SH-SY5Y (cell line): ENCODE data around the gene PPM1M.

Source experiments
- GATA2 ChIP-seq: IDR thresholded peaks from 2 replicates; pipeline ENCODE4 v1.6.1; 2011; ENCODE audit warnings: mild to moderate bottlenecking, low read depth, low read length
- GATA3 ChIP-seq: IDR thresholded peaks from 2 replicates; pipeline ENCODE4 v1.6.1; 2011; ENCODE audit warnings: low read depth, mild to moderate bottlenecking, low read length, moderate library complexity

Gene PPM1M

GRCh38 chr3:52221563-52222318 is 23.8 kb upstream of the PPM1M start:
- TF ChIP-seq GATA2 = no peak
- no peak for TF ChIP-seq GATA3

DNA sequence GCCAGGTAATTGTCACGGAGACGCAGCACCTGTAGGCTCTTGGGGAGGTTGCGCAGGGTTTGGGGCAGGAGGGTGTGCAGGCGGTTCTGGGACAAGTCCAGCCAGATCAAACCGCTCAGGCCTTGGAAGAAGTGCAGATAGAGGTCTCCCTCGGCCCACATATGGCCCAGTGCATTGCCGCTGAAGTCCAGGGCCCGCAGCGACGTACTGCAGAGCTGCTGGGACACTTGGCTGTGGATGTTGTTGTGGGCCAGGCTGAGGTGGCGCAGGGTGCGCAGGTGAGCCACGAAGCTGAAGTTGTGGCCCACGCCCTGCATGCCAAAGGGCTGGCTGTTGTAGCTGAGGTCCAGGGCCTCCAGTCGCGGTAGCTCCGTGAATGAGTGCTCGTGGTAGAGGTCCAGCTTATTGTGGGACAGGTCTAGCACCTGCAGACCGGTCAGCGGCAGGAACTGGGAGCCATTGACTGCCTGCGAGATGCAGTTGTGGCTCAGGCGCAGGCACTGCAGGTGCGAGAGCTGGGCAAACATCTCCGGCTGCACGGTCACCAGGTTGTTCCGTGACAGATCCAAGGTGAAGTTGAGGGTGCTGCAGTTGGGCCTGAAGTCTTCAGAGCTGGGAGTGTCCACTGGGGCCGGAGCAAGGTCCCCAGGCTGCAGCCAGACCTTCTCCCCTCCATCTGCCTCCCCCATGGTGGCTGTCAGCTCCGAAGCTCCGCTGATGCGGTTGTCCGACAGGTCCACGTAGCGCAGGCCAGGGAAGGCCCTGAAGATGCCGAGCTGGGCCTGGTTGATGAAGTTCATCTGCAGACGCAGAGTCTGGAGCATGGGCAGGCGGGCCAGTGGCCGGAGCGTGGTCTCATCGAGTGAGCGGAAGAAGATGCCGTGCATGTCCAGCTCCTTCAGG is 23.0 kb upstream of the PPM1M start:
- TF ChIP-seq GATA3 (no peak), GATA2 (no peak)

GRCh38 chr3:52223449-52224408 is 21.8 kb upstream of the PPM1M start:
- TF ChIP-seq GATA2 = no peak
- no peak for TF ChIP-seq GATA3

DNA sequence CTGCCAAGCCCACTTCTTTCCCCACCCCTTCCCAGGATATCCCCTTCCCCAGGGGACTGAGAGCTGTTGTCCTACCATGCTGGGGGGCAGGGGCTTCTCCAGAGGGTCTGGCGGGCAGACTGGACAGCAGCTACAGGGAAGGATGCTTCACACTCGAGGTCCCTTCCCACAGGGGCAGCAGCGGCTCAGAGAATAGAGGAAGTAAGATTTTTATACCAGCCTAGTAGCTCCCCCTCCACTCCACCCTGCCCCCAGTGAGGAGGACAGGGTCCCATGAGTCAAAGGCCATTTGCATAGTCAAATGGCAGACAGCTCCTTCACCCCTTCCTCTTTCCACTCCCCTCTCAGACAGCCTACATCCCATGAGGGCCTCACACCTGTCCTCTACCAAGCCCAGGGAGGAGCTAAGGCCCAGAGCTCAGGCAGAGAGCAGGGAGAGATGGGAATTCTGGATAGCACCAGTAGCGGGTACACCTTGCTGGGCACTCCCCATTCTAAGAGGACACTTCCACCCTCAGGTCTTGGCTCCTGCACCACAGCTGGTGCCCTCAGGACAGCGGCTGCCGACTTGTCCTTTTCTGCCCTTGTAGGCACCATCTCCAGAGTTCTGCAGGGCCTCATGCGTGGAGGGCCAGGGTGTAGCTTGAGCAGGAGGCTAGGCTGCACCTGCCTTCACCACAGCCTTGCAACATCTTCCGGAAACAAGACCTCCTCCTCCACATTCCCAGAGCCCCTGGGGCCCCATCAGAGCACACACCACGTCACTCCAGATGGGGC is 19.9 kb upstream of the PPM1M start, which contains the start of gene TLR9:
TSS of gene TLR9 (minus strand) at position 194 of the 777 bp plus-strand sequence. CDS start at position 78, 116 bp downstream.
- TF ChIP-seq GATA2 = no peak
- no peak for TF ChIP-seq GATA3

GRCh38 chr3:52226229-52226817 is 19.2 kb upstream of the PPM1M start:
- no peak for TF ChIP-seq GATA2
- no peak for TF ChIP-seq GATA3

DNA sequence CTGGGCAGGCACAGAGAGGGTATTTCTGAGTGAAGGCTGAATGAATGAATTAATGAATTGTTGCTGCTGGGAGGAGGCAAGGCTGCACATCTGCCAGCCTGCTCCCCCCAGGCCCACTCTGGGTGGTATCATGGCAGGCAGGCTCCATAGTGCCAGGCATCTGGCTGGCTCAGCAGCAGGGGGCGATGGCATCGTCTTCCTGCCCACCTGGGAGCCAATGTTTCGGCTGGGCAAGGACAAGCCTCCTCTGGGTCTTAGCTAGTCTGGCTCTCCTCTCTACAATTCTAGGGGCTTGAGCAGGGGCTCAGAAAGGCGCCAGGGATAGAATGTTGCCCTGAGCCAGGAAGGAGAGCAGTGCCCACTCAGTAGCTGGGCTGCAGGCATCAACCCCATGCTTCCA is 18.4 kb upstream of the PPM1M start:
- TF ChIP-seq GATA3 = no peak
- no peak for TF ChIP-seq GATA2

DNA sequence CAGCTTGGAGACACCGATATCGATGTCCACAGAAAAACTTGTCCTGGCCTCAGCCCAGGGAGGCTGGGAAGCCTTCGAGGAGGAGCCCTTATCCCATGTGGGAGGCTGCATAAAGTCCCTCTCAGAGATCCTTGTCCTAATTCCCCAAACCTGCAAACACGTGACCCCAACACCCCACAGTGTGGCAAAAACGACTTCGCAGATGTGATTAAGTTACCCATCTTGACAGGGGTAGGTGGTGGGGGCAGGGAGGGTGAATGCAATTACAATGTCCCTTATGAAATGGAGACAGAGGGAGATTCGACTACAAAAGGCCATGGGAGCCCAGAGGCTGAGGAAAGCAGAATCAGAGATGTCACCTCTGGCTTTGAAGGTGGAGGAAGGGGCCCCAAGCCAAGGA is 17.8 kb upstream of the PPM1M start:
- TF ChIP-seq GATA2 (no peak), GATA3 (no peak)

- TF ChIP-seq GATA2 (no peak), GATA3 (no peak)
These were observed 17.3 kb upstream of the PPM1M start for GRCh38 chr3:52228266-52228665.

DNA sequence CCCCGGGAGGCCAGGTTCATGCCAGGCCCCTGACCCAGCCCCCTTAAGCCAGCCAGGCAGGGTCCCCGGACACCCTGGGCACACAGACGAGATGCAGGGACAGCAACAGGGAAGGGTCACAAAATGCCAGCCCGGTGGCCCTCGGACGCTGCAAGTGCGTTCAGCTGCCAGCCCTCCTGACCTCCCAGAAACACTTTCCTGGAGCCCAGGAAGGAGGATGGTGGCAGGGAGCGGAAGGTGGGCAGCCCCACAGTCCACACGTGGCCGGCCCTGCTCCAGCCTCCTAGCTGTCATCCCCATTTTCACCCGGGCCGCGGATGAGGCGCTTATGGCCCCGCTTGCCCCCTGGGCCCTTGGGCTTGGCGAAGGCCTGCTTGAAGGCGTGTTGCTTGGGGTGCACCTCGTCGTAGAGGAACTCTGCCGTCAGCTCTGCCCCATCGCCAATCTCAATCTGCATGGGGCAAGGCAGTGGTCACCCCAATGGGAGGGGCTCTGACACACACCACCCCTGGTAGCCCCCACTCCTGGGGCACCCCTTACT is 16.7 kb upstream of the PPM1M start:
- TF ChIP-seq GATA2 (no peak), GATA3 (no peak)

DNA sequence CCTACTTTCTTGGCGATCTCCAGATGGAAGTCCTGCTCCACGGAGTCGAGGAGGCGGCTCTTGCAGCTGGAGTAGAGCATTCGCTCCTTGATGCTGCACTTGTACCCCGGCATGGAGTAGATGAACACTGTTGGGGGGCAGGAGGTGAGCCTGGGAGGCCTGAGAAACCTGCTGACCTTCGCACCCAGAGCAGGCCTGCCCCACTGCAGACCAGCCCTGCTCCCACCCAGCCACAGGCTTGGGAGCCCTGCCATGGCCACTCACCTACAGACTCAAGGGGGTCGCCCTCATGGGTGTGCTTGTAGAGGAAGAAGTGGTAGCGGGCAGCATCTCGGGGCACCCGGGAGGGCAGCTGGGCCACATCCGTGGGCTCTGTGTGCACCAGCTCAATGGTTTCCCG is 15.9 kb upstream of the PPM1M start:
- TF ChIP-seq GATA3 (no peak), GATA2 (no peak)

DNA sequence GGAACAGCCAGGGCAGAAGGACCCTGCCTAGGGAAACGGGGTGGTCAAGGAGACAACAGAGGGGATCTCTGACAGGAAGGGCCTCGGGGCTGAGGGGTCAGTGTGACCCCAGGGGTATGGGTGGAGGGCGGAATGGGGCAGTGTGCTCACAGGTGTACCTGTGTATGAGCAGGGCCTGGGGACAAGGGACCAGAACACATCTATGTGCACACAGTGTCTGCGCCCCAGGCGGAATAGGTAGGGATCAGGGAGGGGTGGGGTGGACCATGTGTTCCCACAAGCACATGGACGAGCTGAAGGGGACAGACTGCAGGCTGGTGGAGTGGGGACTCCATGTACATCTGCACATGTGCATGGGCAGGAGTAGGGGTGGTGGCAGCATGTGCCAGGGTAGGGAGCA is 15.1 kb upstream of the PPM1M start:
- TF ChIP-seq GATA2 (no peak), GATA3 (no peak)

- TF ChIP-seq GATA3 = no peak
- no peak for TF ChIP-seq GATA2
These were observed 14.6 kb upstream of the PPM1M start for GRCh38 chr3:52230889-52231499.

- no peak for TF ChIP-seq GATA3
- TF ChIP-seq GATA2 = no peak
These were observed 13.9 kb upstream of the PPM1M start for GRCh38 chr3:52231502-52232278.
